ENCODE measurements around the gene SLC1A3. TPM values are rescaled to one million over a fixed set of nuclear protein-coding genes. Genes with fewer than 3 reads are reported as not detected.

Gene SLC1A3
- total and polyA plus RNA-seq, 4 donors: 3.4 to 47.6 (median 28.2) TPM

DNA sequence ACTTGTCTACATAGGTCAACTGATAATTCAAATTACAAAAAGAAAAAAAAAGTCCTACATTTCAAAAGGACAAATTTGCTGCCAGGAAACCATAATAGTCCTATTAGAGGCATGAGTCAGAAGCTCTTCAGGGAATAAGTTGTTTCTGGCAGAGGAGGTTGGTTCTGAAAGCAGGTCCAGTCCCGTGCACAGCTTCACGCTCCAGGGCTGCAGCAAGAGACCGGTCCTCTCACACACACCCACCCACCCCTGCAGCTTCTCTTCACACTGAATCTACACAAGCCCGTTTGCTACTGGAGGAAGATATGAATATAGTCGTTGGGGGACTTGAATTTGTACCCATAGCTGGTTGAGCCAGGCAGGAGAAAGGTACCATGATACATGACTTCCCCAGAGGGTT is 36.9 kb upstream of the SLC1A3 start:
- Histone ChIP-seq H3K9me3 (ENCODE audit: control insufficient read depth in 4 of 4, insufficient read depth in 3 of 4, low read length in 3 of 4) (peaks cover 0 to 2% (median 0%) of the 10 kb centered on the region in 4 donors), H3K4me3 (no peak overlapping the region), H3K27me3 (ENCODE audit: control insufficient read depth in 3 of 3, insufficient read depth in 3 of 3, low read length in 2 of 3) (no peaks in the 10 kb centered on the region), H3K36me3 (ENCODE audit: control insufficient read depth in 4 of 4, insufficient read depth in 4 of 4, low read length in 4 of 4) (no peaks in the 10 kb centered on the region), H3K4me1 (ENCODE audit: control insufficient read depth in 5 of 5, insufficient read depth in 5 of 5, low read length in 5 of 5) (peaks cover 0 to 18% (median 0%) of the 10 kb centered on the region in 5 donors), H3K27ac (ENCODE audit: low read depth in 1 of 2, low read length in 1 of 2) (no peak overlapping the region), H3K9ac (ENCODE audit: insufficient read depth in 1 of 2, low read length in 2 of 2) (no peak overlapping the region)
- no peak for DNase-seq
- TF ChIP-seq, protein P1, sequence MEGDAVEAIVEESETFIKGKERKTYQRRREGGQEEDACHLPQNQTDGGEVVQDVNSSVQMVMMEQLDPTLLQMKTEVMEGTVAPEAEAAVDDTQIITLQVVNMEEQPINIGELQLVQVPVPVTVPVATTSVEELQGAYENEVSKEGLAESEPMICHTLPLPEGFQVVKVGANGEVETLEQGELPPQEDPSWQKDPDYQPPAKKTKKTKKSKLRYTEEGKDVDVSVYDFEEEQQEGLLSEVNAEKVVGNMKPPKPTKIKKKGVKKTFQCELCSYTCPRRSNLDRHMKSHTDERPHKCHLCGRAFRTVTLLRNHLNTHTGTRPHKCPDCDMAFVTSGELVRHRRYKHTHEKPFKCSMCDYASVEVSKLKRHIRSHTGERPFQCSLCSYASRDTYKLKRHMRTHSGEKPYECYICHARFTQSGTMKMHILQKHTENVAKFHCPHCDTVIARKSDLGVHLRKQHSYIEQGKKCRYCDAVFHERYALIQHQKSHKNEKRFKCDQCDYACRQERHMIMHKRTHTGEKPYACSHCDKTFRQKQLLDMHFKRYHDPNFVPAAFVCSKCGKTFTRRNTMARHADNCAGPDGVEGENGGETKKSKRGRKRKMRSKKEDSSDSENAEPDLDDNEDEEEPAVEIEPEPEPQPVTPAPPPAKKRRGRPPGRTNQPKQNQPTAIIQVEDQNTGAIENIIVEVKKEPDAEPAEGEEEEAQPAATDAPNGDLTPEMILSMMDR (IDR thresholded peaks at IDR 0.05; ENCODE audit: control extremely low read depth, extremely low read depth): no peak
- ATAC-seq (ENCODE audit: insufficient read depth, low FRiP score): no peak
- 87 to 93% methylated on average over 5 of the region's 5 CpGs for WGBS, 2 donors

DNA sequence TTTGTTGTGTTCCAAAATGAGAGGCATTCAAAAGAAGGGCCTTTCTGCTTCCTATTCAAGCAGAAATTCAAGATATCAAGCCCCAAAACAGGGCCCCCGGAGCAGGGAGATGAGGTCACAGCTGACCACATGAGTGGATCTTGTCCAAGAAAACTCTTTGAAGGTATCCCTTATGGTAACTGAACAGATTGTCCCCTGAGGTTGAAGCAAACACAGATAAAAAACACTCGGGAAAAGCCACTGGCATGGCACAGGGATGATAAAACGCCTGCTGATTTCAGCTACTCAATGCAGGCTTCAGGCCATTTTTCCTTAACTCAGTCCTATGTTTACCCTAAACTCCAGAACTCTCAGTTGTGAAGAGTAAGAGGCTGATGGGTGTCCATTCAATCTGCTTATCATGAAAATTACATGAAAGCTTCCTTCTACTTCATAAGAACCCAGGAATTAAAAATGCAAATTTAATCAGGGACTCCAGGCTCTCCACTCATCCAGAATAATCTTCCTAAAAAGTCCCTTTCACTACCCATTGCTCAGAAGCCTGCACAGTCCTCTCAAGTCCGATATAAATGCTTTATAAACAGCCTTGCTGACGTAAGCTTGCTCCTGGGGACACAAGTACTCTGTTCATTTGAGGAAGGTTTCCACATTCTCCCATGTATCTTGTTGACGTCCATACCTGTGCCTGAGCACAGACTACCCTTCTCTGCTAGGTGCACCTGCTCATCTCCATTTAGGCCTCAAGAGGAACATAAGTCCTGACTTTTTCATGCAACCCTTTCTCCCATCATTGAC is 35.9 kb upstream of the SLC1A3 start:
- H3K9ac ChIP-seq (ENCODE audit: insufficient read depth in 1 of 2, low read length in 2 of 2): no peak overlapping the region
- peak overlapping the region in 1 of 2 donors; percentile 42 for H3K27ac ChIP-seq (ENCODE audit: low read depth in 1 of 2, low read length in 1 of 2)
- H3K4me3 ChIP-seq: no peak overlapping the region
- 79 to 91% methylated on average over 6 of the region's 6 CpGs for WGBS, 2 donors
- TF ChIP-seq, protein P1 (IDR thresholded peaks at IDR 0.05; ENCODE audit: control extremely low read depth, extremely low read depth): no peak
- H3K4me1 ChIP-seq (ENCODE audit: control insufficient read depth in 5 of 5, insufficient read depth in 5 of 5, low read length in 5 of 5): peaks cover 0 to 20% (median 0%) of the 10 kb centered on the region in 5 donors
- DNase-seq: peak in 2 of 3 donors; percentile 35 to 44
- H3K9me3 ChIP-seq (ENCODE audit: control insufficient read depth in 4 of 4, insufficient read depth in 3 of 4, low read length in 3 of 4): peaks cover 0 to 2% (median 0%) of the 10 kb centered on the region in 4 donors
- ATAC-seq (ENCODE audit: insufficient read depth, low FRiP score): no peak
- H3K27me3 ChIP-seq (ENCODE audit: control insufficient read depth in 3 of 3, insufficient read depth in 3 of 3, low read length in 2 of 3): no peaks in the 10 kb centered on the region
- H3K36me3 ChIP-seq (ENCODE audit: control insufficient read depth in 4 of 4, insufficient read depth in 4 of 4, low read length in 4 of 4): no peaks in the 10 kb centered on the region

DNA sequence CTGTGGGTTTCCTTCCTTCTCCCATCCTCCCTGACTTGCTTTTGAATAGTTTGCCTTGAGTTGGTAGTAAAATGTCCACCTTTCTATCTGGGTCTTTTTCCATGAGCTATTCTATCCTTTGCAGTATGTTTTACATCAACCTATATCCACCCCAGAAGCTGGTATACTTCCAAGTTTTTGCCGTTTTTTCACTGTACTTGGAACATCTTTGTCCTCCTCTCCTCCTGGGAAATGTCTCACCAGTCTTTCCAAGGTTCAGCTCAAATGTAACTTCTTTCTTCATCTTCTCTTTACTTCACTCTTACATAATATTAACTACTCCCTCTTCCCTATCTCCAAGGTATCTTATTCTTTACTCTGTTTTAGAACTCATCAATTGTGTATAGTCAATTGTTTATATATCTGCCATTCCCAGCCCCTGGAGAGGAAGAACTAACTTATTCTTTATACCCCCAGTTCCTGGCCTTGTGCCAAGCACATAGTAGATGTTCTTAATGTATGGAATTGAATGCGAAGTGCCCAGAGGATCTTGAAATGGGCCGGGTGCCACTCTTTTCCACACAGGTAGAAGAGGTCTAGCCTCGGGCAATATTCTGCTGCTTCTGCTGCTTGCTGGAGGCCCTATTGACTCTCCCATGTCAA is 34.9 kb upstream of the SLC1A3 start:
- H3K27ac ChIP-seq (ENCODE audit: low read depth in 1 of 2, low read length in 1 of 2): no peak overlapping the region
- peaks cover 0 to 20% (median 0%) of the 10 kb centered on the region in 5 donors for H3K4me1 ChIP-seq (ENCODE audit: control insufficient read depth in 5 of 5, insufficient read depth in 5 of 5, low read length in 5 of 5)
- H3K9me3 ChIP-seq (ENCODE audit: control insufficient read depth in 4 of 4, insufficient read depth in 3 of 4, low read length in 3 of 4): peaks cover 0 to 2% (median 0%) of the 10 kb centered on the region in 4 donors
- DNase-seq: no peak
- ATAC-seq (ENCODE audit: insufficient read depth, low FRiP score): no peak
- TF ChIP-seq, protein P1 (IDR thresholded peaks at IDR 0.05; ENCODE audit: control extremely low read depth, extremely low read depth): no peak
- 73 to 78% methylated on average over 4 of the region's 4 CpGs for WGBS, 2 donors
- H3K36me3 ChIP-seq (ENCODE audit: control insufficient read depth in 4 of 4, insufficient read depth in 4 of 4, low read length in 4 of 4): no peaks in the 10 kb centered on the region
- H3K9ac ChIP-seq (ENCODE audit: insufficient read depth in 1 of 2, low read length in 2 of 2): no peak overlapping the region
- no peak overlapping the region for H3K4me3 ChIP-seq
- H3K27me3 ChIP-seq (ENCODE audit: control insufficient read depth in 3 of 3, insufficient read depth in 3 of 3, low read length in 2 of 3): no peaks in the 10 kb centered on the region
